Glomerular endothelial cell (primary cell): ENCODE results near the gene SPI1. TPM values are rescaled to one million over a fixed set of nuclear protein-coding genes. Genes with fewer than 3 reads are reported as not detected.
A peak's percentile ranks its signal among the peaks of the same experiment; 100 is the strongest.

ENCODE experiments used
- DNase-seq: peaks from one replicate; pipeline ENCODE4 v3.0.0-alpha.2; 2011; ENCODE audit warnings: low read depth, low spot score; ENCODE audit errors: extremely low read depth
- total RNA-seq: library from RNA; depleted of rRNA; stranded (reverse); fragments of >200 nt; gene quantifications from 2 replicates; pipeline ENCODE4 v1.2.3, GENCODE V29; 2015

The SPI1 gene
- total RNA-seq, 1 donor from 2014 or later = not detected

- DNase-seq = no peak
Observed at GRCh38 chr11:47360341-47360740, 18.0 kb downstream of the SPI1 start.

GRCh38 chr11:47359586-47359985, 18.8 kb downstream of the SPI1 start:
- no peak for DNase-seq

- no peak for DNase-seq
Observed at GRCh38 chr11:47359162-47359561, 19.2 kb downstream of the SPI1 start.

DNA sequence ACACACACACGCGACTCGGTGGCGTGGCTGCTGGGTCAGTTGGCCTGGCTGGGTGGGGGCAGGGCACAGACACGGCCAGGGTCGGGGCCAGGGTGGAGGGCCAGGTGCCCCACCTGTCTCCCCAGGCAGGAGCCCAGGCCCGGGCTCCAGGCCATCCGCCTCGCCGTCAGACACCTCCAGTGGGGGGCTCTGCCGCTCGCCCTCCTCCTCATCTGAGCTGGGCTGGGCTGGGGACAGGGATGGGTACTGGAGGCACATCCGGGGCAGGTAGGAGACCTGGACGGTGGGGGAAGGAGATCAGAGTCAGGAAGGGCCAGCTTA, 19.7 kb downstream of the SPI1 start:
- no peak for DNase-seq

- no peak for DNase-seq
Observed at GRCh38 chr11:47357985-47358730, 20.2 kb downstream of the SPI1 start.

DNA sequence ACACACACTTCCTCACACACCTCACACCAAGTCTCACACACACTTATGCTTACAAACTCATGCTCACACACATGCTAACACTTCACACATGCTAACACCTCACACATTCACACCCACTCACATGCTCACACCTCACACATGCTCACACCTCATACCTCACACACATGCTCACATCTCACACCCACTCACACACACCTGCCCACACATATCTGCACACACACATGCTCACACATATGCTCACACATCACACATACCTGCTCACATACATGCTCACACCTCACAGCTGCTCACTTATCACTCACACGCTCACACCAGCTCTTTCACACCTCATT, 21.4 kb downstream of the SPI1 start:
- no peak for DNase-seq

DNA sequence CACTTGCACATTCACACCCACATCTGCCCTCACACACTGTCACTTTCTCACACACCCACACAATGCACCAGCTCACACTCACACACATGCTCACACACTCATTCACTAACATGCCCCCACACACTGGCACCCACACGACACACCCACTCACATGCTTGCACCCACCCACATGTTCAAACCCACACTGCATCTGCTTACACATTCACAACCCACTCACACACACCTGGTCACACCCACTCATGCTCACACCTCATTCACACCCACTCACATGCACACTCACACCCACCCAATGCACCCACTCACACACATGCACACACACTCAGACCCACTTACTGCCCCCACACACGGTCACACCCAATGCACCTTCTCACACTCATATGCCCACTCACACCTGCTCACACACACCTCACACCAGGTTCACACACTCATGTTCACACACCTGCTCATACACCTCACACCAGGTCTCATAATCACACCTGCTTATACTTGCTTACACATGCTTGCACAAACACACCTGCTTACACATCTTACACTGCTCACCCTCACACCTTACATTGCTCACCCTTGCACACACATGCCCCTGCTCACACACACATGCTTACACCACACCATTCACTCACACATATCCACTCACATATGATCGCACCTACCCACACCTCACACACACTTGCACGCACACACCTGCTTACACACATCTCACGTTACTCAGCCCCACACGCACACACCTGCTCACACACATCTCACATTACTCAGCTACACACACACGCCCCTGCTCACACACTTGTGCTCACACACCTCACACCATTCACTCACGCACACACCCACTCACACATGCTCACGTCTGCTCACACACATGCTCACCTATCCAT, 22.0 kb downstream of the SPI1 start:
- DNase-seq = no peak

DNA sequence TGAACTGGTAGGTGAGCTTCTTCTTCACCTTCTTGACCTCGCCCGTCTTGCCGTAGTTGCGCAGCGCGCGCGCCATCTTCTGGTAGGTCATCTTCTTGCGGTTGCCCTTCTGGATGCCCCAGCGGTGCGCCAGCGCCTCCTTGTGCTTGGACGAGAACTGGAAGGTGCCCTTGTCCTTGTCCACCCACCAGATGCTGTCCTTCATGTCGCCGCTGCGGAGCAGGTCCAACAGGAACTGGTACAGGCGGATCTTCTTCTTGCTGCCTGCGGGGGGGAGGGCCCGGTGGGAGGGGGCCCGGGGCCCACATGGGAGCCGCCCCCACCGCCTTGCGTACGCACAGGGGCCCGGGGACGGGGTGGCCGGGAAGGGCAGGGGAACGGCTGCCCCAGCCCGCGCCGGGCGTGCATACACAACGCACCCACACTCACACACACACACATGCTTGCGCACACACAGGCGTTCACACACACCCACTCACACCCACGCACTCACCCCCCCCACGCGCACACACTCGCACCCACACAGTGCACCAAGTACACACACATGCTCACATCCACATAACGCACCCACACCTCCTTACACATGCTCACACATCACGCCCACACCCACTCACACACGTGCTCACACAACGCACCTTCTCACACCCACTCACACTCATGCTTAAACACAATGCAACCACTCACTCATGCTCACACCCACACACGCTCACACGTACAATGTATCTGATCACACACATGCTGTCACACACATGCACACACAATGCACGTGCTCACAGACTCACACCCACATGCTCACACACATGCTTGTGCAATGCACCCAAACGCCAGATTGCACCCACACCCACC, 22.8 kb downstream of the SPI1 start:
- peak; percentile 56 for DNase-seq

- DNase-seq = no peak
Observed at GRCh38 chr11:47354913-47355282, 23.4 kb downstream of the SPI1 start.

DNA sequence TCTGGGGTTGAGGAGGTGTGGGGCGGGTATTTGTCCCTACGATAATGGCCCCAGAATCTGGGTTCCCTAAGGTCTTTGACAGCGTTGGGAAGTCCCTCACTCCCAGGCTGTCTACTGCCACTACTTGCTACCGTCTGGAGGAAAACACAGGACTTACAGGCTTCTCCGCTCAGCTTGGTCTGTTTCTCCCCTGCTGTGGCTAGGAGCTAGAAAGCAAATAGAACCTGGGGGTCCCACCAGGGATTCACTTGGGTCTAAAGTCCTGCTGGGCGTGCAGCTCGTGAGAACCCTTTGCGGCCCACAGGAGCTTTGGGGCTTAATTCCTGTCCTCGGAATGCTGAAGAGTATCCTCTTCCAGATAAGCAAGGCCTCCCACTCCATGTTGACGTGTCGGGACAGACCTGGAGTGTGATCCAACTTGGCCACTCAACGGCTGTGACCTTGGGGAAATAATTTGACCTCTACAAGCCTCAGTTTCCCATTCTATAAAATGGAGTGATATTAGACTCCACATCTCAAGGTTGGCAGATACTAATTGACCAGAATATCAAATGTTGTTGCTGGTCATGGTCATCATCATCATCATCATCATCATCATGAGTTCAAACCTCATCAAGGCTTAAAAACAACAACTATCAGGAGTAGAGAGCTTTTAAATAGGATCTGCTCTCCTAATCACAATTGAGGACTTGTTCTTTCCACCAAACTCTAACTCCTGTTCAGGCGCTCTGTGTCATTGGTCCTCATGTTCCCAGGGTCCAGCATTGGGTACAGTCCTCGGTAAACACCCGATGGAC, 24.2 kb downstream of the SPI1 start:
- no peak for DNase-seq

DNA sequence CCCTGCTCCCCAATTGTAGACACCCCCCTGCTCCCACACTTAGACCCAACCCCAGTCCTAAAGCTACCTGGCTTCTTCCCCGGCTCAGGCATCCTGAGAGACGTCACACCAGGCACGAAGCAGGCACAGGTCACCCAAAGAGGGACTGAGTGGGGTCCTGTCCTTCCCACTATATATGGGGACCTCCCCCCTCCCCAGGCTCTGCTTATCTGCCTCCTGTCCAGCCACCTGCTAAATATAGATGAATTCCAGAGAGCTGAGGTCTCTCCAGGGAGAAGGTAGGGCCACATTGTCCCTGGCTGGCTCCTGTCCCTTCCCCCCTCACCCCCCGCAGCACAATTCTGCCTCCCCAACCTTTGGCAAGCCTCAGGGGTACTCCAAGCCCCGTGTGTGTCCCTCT, 25.8 kb downstream of the SPI1 start, which contains the start of gene MYBPC3:
TSS of gene MYBPC3 (minus strand) at position 147 of the 400 bp plus-strand sequence. CDS start at position 92, 55 bp downstream.
- DNase-seq = no peak

GRCh38 chr11:47351156-47352126, 26.9 kb downstream of the SPI1 start:
- no peak for DNase-seq

- no peak for DNase-seq
Observed at GRCh38 chr11:47350315-47350714, 28.0 kb downstream of the SPI1 start.

- no peak for DNase-seq
Observed at GRCh38 chr11:47349521-47350095, 28.7 kb downstream of the SPI1 start.

- no peak for DNase-seq
Observed at GRCh38 chr11:47348859-47349258, 29.5 kb downstream of the SPI1 start.

DNA sequence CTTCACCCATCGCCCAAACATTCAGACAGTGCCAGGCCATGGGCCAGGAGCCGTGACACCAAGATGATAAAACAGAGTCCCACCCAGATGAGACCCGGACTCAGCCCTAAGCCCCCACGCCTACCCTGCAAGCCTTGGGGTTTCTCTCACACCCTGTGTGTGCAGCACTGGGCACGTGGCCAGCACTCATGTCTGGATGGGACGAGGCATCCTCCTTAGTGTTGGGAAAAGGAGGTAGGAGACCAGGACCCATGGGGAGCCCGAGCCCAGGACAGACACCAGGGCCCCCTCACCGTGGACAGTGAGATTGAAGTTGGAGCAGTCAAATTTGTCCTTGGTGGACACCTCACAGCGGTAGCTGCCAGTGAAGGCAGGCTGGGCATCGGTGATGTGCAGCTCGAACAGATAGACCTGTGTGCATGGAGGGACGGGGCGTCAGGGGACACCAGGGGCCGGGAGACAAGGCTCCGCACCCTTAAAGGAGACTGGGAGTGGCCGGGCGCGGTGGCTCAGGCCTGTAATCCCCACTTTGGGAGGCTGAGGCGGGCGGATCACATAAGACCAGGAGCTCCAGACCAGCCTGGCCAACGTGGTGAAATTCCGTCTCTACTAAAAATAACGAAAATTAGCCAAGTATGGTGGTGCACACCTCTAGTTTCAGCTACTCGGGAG, 30.1 kb downstream of the SPI1 start:
- no peak for DNase-seq

GRCh38 chr11:47347137-47347536, 31.2 kb downstream of the SPI1 start:
- no peak for DNase-seq

GRCh38 chr11:47345890-47346563, 32.3 kb downstream of the SPI1 start:
- DNase-seq = no peak
